ENCODE measurements around the gene NTHL1. TPM values are rescaled to one million over a fixed set of nuclear protein-coding genes. Genes with fewer than 3 reads are reported as not detected.

NTHL1 gene
- total RNA-seq (2016; rRNA removed; fragmentation: Illumina TruSeq; extraction: Trizol), result 64.8 and 64.9 TPM in 2 replicates
- 24.9 and 26.2 TPM in 2 replicates for total RNA-seq (2016; cell fraction: cytosol; rRNA removed; fragmentation: Illumina TruSeq; extraction: Trizol; ENCODE audit: low read depth)
- 69.4 and 70.6 TPM in 2 replicates for total RNA-seq (2016; cell fraction: insoluble cytoplasmic fraction; rRNA removed; fragmentation: Illumina TruSeq; extraction: Trizol)
- total RNA-seq (2016; cell fraction: membrane; rRNA removed; fragmentation: Illumina TruSeq; extraction: Trizol), result 25.2 and 29.9 TPM in 2 replicates
- 22.8 and 26.0 TPM in 2 replicates for total RNA-seq (2016; cell fraction: nucleus; rRNA removed; fragmentation: Illumina TruSeq; extraction: Trizol)
- 47.5 and 55.6 TPM in 2 replicates for polyA plus RNA-seq (2011; rRNA removed)
- polyA plus RNA-seq (2011; cell fraction: cytosol; rRNA removed), result 63.4 and 112 TPM in 2 replicates
- polyA plus RNA-seq (2011; cell fraction: nucleus; rRNA removed), result 61.1 and 66.7 TPM in 2 replicates
- 19.7 and 24.2 TPM in 2 replicates for polyA plus RNA-seq (2012)
- 12.4 and 13.2 TPM in 2 replicates for polyA plus RNA-seq (2016; cell fraction: cytosol; fragmentation: Illumina TruSeq; extraction: Trizol; ENCODE audit: low read depth)
- 43.0 and 46.2 TPM in 2 replicates for polyA plus RNA-seq (2016; cell fraction: insoluble cytoplasmic fraction; fragmentation: Illumina TruSeq; extraction: Trizol; ENCODE audit: low read depth)
- 15.6 and 17.1 TPM in 2 replicates for polyA plus RNA-seq (2016; cell fraction: membrane; fragmentation: Illumina TruSeq; extraction: Trizol; ENCODE audit: low read depth)
- 42.8 and 44.9 TPM in 2 replicates for polyA plus RNA-seq (2016; cell fraction: nucleus; fragmentation: Illumina TruSeq; extraction: Trizol; ENCODE audit: insufficient read depth, low read depth)
- polyA minus RNA-seq (2011; rRNA and poly(A)+ RNA removed; ENCODE audit: low replicate concordance), result 25.8 and 50.8 TPM in 2 replicates
- polyA minus RNA-seq (2011; cell fraction: cytosol; rRNA and poly(A)+ RNA removed), result 24.2 and 32.7 TPM in 2 replicates
- polyA minus RNA-seq (2011; cell fraction: nucleus; rRNA and poly(A)+ RNA removed), result 9.3 and 11.6 TPM in 2 replicates
- Bru-seq, nascent RNA, result percentile 43 among the genes with signal in this experiment
- BruChase-seq, experiment 1, labeled RNA remaining after a 6-hour chase, result percentile 46 among the genes with signal in this experiment
- percentile 48 among the genes with signal in this experiment for BruChase-seq, experiment 2, labeled RNA remaining after a 2-hour chase
- long read RNA-seq, experiment 1, transcript NTHL1-201 (6 exons, 1,067 nt), result major isoform, 67 of 88 reads
- long read RNA-seq, experiment 1, partial matches to known transcripts, result 4 of 88 reads
- long read RNA-seq, experiment 1, other reads (novel, unspliced or antisense), result 16 of 88 reads
- long read RNA-seq, experiment 2, transcript NTHL1-201 (6 exons, 1,067 nt), result major isoform, 49 of 69 reads
- long read RNA-seq, experiment 2, partial matches to known transcripts, result 4 of 69 reads
- long read RNA-seq, experiment 2, other reads (novel, unspliced or antisense), result 14 of 69 reads

DNA sequence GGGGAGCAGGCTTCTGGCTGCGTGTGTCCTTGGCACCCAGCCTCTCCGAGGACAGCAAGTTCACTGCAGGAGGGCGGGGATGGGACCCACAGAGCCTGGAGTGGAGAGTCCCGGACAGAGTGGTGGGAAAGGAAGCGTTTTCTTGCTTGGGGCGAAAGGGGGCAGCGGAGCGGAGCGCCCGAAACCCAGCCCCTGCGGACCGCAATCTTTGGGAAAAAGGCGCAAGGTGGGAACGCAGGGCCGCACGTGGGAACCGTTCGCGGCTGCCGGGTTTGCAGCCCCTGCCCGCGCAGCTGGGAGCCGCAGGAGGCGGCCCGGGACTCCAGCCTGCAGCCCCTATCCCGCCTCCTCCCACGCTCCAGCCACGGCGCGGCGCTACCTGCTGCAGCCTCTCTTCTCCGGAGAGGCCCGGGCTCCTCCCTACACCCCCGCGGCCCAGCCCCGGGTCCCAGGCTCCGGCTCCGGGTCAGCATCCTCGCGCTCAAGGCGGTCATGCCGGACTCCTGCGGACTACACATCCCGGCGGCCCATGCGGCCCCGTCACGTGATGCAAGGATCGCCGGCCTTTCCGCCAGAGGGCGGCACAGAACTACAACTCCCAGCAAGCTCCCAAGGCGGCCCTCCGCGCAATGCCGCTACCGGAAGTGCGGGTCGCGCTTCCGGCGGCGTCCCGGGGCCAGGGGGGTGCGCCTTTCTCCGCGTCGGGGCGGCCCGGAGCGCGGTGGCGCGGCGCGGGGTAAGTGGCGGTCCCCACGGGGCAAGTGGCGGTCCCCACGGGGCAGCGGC lies at the start of gene NTHL1, which contains the start of gene TSC2:
Gene NTHL1, minus strand, starts transcription at position 505 of the 786 bp plus-strand sequence. Its CDS starts 11 bp downstream, at position 494.
Gene TSC2, plus strand, starts transcription at position 656 of the 786 bp plus-strand sequence. CDS start 631 bp downstream, outside the sequence.
- Histone ChIP-seq H3K9me3 (ENCODE audit: low read length) (no peaks in the 10 kb centered on the region), H3K27ac (ENCODE audit: extremely low read length, insufficient read depth, low read length) (peak within 1 kb of the TSS; percentile 63), H4K20me1 (ENCODE audit: insufficient read depth, low read length) (no peaks in the 10 kb centered on the region), H3K4me1 (ENCODE audit: insufficient read depth, low read length) (peaks cover 25% of the 10 kb centered on the region), H3K4me2 (ENCODE audit: low read depth, low read length) (peak within 1 kb of the TSS; percentile 99), H3K36me3 (replicated peaks in 1 of 2; ENCODE audit: control insufficient read depth in 1 of 2, insufficient read depth in 2 of 2, low read length in 2 of 2) (peaks cover 1 to 8% of the 10 kb centered on the region in 2 experiments; a peak in 3 of 5 replicates), H3K27me3 (ENCODE audit: control insufficient read depth in 1 of 2, insufficient read depth in 2 of 2, low read length in 2 of 2) (peaks cover 0 to 2% of the 10 kb centered on the region in 2 experiments; a peak in 1 of 5 replicates), H2AFZ (ENCODE audit: low read length) (no peak within 1 kb of the TSS), H3K79me2 (ENCODE audit: insufficient read depth, low read length) (peaks cover 19% of the 10 kb centered on the region), H3K9ac (ENCODE audit: insufficient read depth, low read depth, low read length) (peak within 1 kb of the TSS; percentile 84), H3K4me3 (replicated peaks in 1 of 3; ENCODE audit: insufficient read depth in 1 of 3, low read depth in 2 of 3, low read length in 3 of 3) (peak within 1 kb of the TSS; percentile 86 to 95 (median 90))
- DNase-seq (ENCODE audit: low spot score), result peak; percentile 93
- ChIA-PET CTCF (ENCODE audit: low intra/inter-chr PET ratio, low total read pairs) (interaction anchor here (1.4 kb wide), 1 partner anchor 24 kb away, joined by 7 read pairs; no protein-coding TSS in a partner anchor), POLR2A (interaction anchor here (0.8 to 3.3 kb wide), 16 partner anchors 8 to 108 kb away, joined by 3 to 67 read pairs (median 6); partner anchors contain the start of genes RPS2 and TRAF7)
- FAIRE-seq, result peak; percentile 67
- ATAC-seq, result peak; percentile 91
- 1% methylated on average over 29 of the region's 81 CpGs for WGBS (ENCODE audit: low lambda C conversion rate)
- no TSS peak for BruUV-seq (replicated peaks)
- intact Hi-C loops (cut with micrococcal nuclease; ENCODE audit: unreplicated experiment), result no loop called here
- in situ Hi-C loops (cut with HindIII; ENCODE audit: extremely low pct_ligation_motif_present, low pct_unique_long_range_greater_than_20kb), result no loop called here
- TF ChIP-seq, protein P1, sequence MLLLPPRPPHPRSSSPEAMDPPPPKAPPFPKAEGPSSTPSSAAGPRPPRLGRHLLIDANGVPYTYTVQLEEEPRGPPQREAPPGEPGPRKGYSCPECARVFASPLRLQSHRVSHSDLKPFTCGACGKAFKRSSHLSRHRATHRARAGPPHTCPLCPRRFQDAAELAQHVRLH (CRISPR knock-in tag; IDR thresholded peaks at IDR 0.05; ENCODE audit: borderline replicate concordance, low read depth), result no peak
- TF ChIP-seq ZNF850 (CRISPR knock-in tag; conservative IDR thresholded peaks at IDR 0.05), result no peak
- TF ChIP-seq ZSCAN31 (CRISPR knock-in tag; IDR thresholded peaks at IDR 0.05; ENCODE audit: low read depth), result peak; percentile 81
- TF ChIP-seq ZNF552 (CRISPR knock-in tag; IDR thresholded peaks at IDR 0.05; ENCODE audit: borderline replicate concordance), result no peak; the same call in 1 of the 2 replicates
- TF ChIP-seq, protein P2, sequence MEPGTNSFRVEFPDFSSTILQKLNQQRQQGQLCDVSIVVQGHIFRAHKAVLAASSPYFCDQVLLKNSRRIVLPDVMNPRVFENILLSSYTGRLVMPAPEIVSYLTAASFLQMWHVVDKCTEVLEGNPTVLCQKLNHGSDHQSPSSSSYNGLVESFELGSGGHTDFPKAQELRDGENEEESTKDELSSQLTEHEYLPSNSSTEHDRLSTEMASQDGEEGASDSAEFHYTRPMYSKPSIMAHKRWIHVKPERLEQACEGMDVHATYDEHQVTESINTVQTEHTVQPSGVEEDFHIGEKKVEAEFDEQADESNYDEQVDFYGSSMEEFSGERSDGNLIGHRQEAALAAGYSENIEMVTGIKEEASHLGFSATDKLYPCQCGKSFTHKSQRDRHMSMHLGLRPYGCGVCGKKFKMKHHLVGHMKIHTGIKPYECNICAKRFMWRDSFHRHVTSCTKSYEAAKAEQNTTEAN (CRISPR knock-in tag; conservative IDR thresholded peaks at IDR 0.05), result no peak
- TF ChIP-seq ZNF790 (CRISPR knock-in tag; IDR thresholded peaks at IDR 0.05; ENCODE audit: borderline replicate concordance), result peak; percentile 70; the same call in 1 of the 2 replicates
- TF ChIP-seq, protein P3, sequence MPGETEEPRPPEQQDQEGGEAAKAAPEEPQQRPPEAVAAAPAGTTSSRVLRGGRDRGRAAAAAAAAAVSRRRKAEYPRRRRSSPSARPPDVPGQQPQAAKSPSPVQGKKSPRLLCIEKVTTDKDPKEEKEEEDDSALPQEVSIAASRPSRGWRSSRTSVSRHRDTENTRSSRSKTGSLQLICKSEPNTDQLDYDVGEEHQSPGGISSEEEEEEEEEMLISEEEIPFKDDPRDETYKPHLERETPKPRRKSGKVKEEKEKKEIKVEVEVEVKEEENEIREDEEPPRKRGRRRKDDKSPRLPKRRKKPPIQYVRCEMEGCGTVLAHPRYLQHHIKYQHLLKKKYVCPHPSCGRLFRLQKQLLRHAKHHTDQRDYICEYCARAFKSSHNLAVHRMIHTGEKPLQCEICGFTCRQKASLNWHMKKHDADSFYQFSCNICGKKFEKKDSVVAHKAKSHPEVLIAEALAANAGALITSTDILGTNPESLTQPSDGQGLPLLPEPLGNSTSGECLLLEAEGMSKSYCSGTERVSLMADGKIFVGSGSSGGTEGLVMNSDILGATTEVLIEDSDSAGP (CRISPR knock-in tag; IDR thresholded peaks at IDR 0.05; ENCODE audit: borderline replicate concordance), result peak; percentile 69; the same call in 1 of the 2 replicates
- no peak for TF ChIP-seq ZBTB20 (CRISPR knock-in tag; IDR thresholded peaks at IDR 0.05; ENCODE audit: borderline replicate concordance, low read depth)
- no peak for TF ChIP-seq PLRG1 (conservative IDR thresholded peaks at IDR 0.05)
- no peak for TF ChIP-seq NPAS2 (CRISPR knock-in tag; IDR thresholded peaks at IDR 0.05; ENCODE audit: borderline replicate concordance)
- 0 out of 2 replicates have a peak, but pooled peaks have one; percentile 34 for TF ChIP-seq ZNF747 (CRISPR knock-in tag; IDR thresholded peaks at IDR 0.05; ENCODE audit: borderline replicate concordance)
